Ovary (tissue), 9 donors: Measurements from ENCODE around the gene PELO. TPM values are rescaled to one million over a fixed set of nuclear protein-coding genes. Genes with fewer than 3 reads are reported as not detected.

Experiments
- DNase-seq, 5 donors: peaks; one replicate each; pipeline ENCODE4 v3.0.0-alpha.2; 2019 to 2020
- H3K27ac ChIP-seq, 2 donors: fragments of 200-600 bp; one replicate each; pipeline versions ENCODE4 v1.5.1 to v1.8.0; 2019 to 2022
- H3K27me3 ChIP-seq: fragments of 200-600 bp; one replicate; pipeline ENCODE4 v1.8.0; 2022
- H3K36me3 ChIP-seq: fragments of 200-600 bp; sonication (generic); one replicate; pipeline ENCODE4 v1.5.1; 2019
- H3K4me1 ChIP-seq: one replicate; pipeline ENCODE4 v1.8.1; 2013; ENCODE audit warnings: mild to moderate bottlenecking, moderate library complexity; ENCODE audit not compliant: insufficient read depth
- H3K4me3 ChIP-seq: fragments of 200-600 bp; sonication (generic); one replicate; pipeline ENCODE4 v1.5.1; 2017
- H3K9me3 ChIP-seq, 2 donors: fragments of 200-600 bp in 1 of 2; sonication (generic) in 1 of 2; one replicate each; pipeline versions ENCODE4 v1.5.1 to v1.8.1; 2013 to 2019; ENCODE audit warnings: mild to moderate bottlenecking in 1 of 2, moderate library complexity in 1 of 2
- EP300 ChIP-seq: sonication (generic); formaldehyde crosslinking; IDR thresholded peaks from one replicate; pipeline ENCODE4 v1.6.1; 2017; ENCODE audit warnings: antibody characterized with exemption
- POLR2A ChIP-seq: fragments of 450-650 bp; IDR thresholded peaks from one replicate; pipeline ENCODE4 v1.6.1; 2017; ENCODE audit warnings: antibody characterized with exemption, mild to moderate bottlenecking, moderate library complexity
- WGBS, 3 donors: extraction: QIAGEN DNeasy Blood & Tissue Kit in 1 of 3; methylation state at CpG; one replicate each; pipeline versions ENCODE4 v1.1.5 to v1.1.7; 2013 to 2017; 5-methylcytosine and 5-hydroxymethylcytosine counted together
- intact Hi-C, 4 donors: fragments of 100-400 bp; cut with DNase I; formaldehyde crosslinking; loops; one replicate each; pipeline versions ENCODE4 v1.11.0 to v1.15.1; 2022 to 2023
- polyA plus RNA-seq, 2 donors: library from polyadenylated mRNA; stranded (reverse); fragments of 200-250 nt in 1 of 2; fragments of 350-450 nt in 1 of 2; fragmentation: Illumina TruSeq in 1 of 2; extraction: RNeasy Lipid Tissue Mini Kit (QIAGEN cat#74804) in 1 of 2; gene quantifications; one replicate each; pipeline ENCODE4 v1.2.3, GENCODE V29; 2013 to 2014
- total RNA-seq, 7 donors: library from RNA; depleted of rRNA in 2 of 7; stranded (reverse); fragments of >200 nt in 2 of 7; fragmentation: NEBNext Ultra II Directional in 3 of 7; extraction: Animal tissue kit (Norgen Biotek cat#: 25700) in 3 of 7; gene quantifications; one replicate each; pipeline versions ENCODE4 v1.1.0 to v1.2.4, GENCODE V29; 2016 to 2023
- TF ChIP-seq, protein P1 (sequence below), 3 donors: fragments of 450-650 bp in 2 of 3; fragments of 200-600 bp in 1 of 3; IDR thresholded peaks; one replicate each; pipeline versions ENCODE4 v1.5.1 to v1.8.0; 2016 to 2022; ENCODE audit warnings: antibody characterized with exemption in 3 of 3, mild to moderate bottlenecking in 1 of 3
- donor health status: DM: no; HTN: no; CAD: no; lungs with moderate emphysema.
- donor health status: DM: no; HTN: no; CAD: no.
- donor health status: Bipolar disorder and iron deficiency.
- donor health status: DM: yes; HTN: yes; CAD: no.
- donor health status: DM: no; HTN: no; CAD: no.
- donor health status: DM: yes; HTN: yes; CAD: no.

PELO gene
- total and polyA plus RNA-seq, 9 donors, result 6.3 to 19.0 (median 11.8) TPM

DNA sequence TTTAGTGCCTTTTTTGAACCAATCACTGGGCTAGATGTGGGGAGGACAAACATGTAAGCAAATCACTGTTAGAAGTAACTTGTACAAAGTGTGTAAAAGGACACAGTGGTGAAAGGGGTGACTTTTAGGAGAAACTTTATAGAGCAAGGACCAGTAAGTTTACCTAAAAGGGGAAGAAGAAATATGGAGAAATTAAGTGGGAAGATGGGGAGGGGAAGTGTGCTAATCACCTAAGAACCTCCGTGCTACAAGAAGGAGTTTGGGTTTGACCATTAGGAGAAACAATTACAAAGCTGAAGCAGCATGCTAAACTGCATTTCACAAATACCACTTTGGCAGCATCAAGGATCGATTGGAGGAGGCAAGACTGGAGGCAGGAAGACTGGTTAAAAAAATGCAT lies 17.3 kb downstream of the PELO start:
- intact Hi-C loops, result no loop called here
- TF ChIP-seq EP300, result no peak
- TF ChIP-seq, protein P1, sequence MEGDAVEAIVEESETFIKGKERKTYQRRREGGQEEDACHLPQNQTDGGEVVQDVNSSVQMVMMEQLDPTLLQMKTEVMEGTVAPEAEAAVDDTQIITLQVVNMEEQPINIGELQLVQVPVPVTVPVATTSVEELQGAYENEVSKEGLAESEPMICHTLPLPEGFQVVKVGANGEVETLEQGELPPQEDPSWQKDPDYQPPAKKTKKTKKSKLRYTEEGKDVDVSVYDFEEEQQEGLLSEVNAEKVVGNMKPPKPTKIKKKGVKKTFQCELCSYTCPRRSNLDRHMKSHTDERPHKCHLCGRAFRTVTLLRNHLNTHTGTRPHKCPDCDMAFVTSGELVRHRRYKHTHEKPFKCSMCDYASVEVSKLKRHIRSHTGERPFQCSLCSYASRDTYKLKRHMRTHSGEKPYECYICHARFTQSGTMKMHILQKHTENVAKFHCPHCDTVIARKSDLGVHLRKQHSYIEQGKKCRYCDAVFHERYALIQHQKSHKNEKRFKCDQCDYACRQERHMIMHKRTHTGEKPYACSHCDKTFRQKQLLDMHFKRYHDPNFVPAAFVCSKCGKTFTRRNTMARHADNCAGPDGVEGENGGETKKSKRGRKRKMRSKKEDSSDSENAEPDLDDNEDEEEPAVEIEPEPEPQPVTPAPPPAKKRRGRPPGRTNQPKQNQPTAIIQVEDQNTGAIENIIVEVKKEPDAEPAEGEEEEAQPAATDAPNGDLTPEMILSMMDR (IDR thresholded peaks at IDR 0.05), result no peak
- TF ChIP-seq POLR2A, result no peak
- no peaks in the 10 kb centered on the region for H3K27me3 ChIP-seq
- WGBS, 3 donors, result 65 to 80% (median 76%) methylated on average over 2 of the region's 2 CpGs
- no peaks in the 10 kb centered on the region for H3K36me3 ChIP-seq
- H3K4me1 ChIP-seq, result peaks cover 2% of the 10 kb centered on the region
- no peaks in the 10 kb centered on the region for H3K9me3 ChIP-seq
- no peak for DNase-seq
- no peak overlapping the region for H3K4me3 ChIP-seq
- H3K27ac ChIP-seq, result no peak overlapping the region

DNA sequence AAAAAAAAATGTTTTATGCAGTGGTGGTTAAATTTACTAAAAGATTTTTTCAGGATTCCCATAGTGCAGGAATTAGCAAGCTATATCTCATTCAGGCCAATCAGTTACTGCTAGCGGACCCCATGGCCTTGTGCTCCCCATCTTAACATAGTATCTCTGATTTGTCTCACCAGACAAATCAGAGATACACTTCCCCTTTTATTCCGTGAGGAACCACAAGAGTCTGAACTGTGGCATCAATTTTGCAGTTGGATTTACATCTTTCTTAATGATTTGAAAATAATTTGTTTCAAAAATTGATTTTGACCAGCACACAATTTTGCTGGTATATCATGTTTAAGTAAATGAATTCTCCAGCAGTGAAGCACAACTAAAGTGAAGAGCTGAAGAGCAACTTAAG lies 17.9 kb downstream of the PELO start:
- Histone ChIP-seq H3K9me3 (no peaks in the 10 kb centered on the region), H3K36me3 (no peaks in the 10 kb centered on the region), H3K27ac (no peak overlapping the region), H3K4me3 (no peak overlapping the region), H3K4me1 (peaks cover 2% of the 10 kb centered on the region), H3K27me3 (no peaks in the 10 kb centered on the region)
- DNase-seq, result no peak
- TF ChIP-seq, protein P1 (IDR thresholded peaks at IDR 0.05), result no peak
- TF ChIP-seq POLR2A (no peak), EP300 (no peak)
- 89 to 98% (median 95%) methylated on average over 2 of the region's 2 CpGs for WGBS, 3 donors
- intact Hi-C loops, result no loop called here

DNA sequence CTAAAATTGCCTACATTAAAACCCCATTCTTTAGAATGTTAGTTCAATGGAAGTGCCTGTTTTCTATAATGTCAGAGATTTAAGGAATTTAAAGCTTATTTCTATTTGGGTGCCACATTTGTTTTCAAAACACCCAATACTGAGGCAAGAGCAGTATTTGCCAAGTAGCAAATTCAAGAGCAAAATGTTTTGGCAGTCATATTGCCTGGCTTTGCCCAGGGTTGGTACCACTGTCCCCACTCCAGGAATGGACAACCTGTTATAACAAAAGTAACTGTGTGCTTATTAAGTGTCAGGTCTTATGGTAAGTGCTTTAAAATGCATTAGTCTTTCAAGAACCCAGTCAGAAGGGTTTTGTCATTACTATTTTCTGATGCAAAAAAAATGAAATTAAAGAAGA lies 19.3 kb downstream of the PELO start:
- no peak overlapping the region for H3K4me3 ChIP-seq
- TF ChIP-seq POLR2A, result no peak
- H3K36me3 ChIP-seq, result no peaks in the 10 kb centered on the region
- intact Hi-C loops, result no loop called here
- H3K4me1 ChIP-seq, result no peaks in the 10 kb centered on the region
- no peaks in the 10 kb centered on the region for H3K27me3 ChIP-seq
- no peaks in the 10 kb centered on the region for H3K9me3 ChIP-seq
- no peak overlapping the region for H3K27ac ChIP-seq
- DNase-seq, result no peak

DNA sequence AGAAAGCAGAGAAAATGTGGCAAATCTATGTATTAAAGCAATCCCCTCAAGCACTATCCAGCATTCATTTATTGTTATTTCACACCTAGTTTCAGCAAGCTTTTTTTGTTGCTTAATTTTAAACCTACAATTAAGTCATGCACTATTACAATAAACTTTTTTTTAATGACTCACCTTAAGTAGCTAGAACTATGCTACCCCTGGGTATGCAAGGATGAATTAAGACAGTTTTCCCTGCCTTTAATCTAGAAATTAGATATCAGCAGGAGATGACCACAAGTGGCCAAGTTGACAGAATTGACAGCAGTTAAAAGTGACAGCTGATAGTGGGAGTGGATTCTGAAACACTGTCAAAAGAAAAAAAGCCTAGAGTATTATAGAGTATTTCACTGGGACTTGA lies 20.0 kb downstream of the PELO start:
- DNase-seq, result no peak
- H3K4me1 ChIP-seq, result no peaks in the 10 kb centered on the region
- H3K36me3 ChIP-seq, result no peaks in the 10 kb centered on the region
- H3K4me3 ChIP-seq, result no peak overlapping the region
- no peaks in the 10 kb centered on the region for H3K27me3 ChIP-seq
- no peaks in the 10 kb centered on the region for H3K9me3 ChIP-seq
- TF ChIP-seq, protein P1 (IDR thresholded peaks at IDR 0.05), result no peak
- TF ChIP-seq POLR2A (no peak), EP300 (no peak)
- H3K27ac ChIP-seq, result no peak overlapping the region
- intact Hi-C loops, result no loop called here

DNA sequence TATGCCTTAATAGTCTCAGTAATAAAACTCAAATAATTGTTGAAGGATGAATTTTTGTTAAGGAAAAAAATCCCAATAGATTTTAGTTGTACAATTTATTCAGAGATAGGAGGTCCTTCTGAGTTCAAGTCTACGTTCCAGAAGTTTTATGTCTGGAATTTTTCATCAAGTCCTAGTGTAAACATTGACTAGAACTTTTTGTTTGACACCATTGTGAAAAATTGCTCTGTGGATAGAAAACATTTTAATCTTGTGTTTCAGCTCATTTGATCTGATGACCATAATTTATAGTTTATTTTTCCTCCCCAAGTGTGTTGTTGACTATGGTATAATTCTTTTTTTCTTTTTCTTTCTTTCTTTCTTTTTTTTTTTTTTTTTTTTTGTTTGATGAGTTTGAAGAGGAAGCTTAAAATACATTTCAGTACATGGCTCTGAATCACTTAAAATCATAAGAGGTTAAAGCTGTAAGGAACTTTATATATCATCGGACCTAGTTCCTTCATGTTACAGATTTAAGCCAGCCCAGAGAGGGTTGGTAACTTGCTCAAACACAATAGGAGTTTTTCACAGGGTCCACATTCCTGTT lies 20.7 kb downstream of the PELO start:
- no peaks in the 10 kb centered on the region for H3K9me3 ChIP-seq
- 50 to 52% (median 51%) methylated on average over 2 of the region's 2 CpGs for WGBS, 3 donors
- no peak overlapping the region for H3K4me3 ChIP-seq
- H3K4me1 ChIP-seq, result no peaks in the 10 kb centered on the region
- no peak overlapping the region for H3K27ac ChIP-seq
- DNase-seq, result no peak
- TF ChIP-seq EP300, result no peak
- intact Hi-C loops, result no loop called here
- H3K36me3 ChIP-seq, result no peaks in the 10 kb centered on the region
- no peaks in the 10 kb centered on the region for H3K27me3 ChIP-seq
